ENCODE measurements around the gene RNF224.

The RNF224 gene

GRCh38 chr9:137215196-137215986 is 11.9 kb upstream of the RNF224 start:
- no peak for DNase-seq (ENCODE audit: low read depth)
- no peak for TF ChIP-seq CTCF (conservative IDR thresholded peaks at IDR 0.05; ENCODE audit: low read depth, low read length)

GRCh38 chr9:137216188-137216965 is 10.9 kb upstream of the RNF224 start:
- TF ChIP-seq CTCF (conservative IDR thresholded peaks at IDR 0.05; ENCODE audit: low read depth, low read length): no peak
- no peak for DNase-seq (ENCODE audit: low read depth)
- H3K4me3 ChIP-seq (ENCODE audit: low read depth, low read length): no peak overlapping the region

More at GRCh38 chr9:137215196-137215986, 11.9 kb upstream of the RNF224 start:
- no peak overlapping the region for H3K4me3 ChIP-seq (ENCODE audit: low read depth, low read length)

- H3K4me3 ChIP-seq (ENCODE audit: low read depth, low read length): no peak overlapping the region
- TF ChIP-seq CTCF (conservative IDR thresholded peaks at IDR 0.05; ENCODE audit: low read depth, low read length): no peak
- DNase-seq (ENCODE audit: low read depth): no peak
Measured at GRCh38 chr9:137217276-137218211, 9.8 kb upstream of the RNF224 start.

- TF ChIP-seq CTCF (conservative IDR thresholded peaks at IDR 0.05; ENCODE audit: low read depth, low read length): no peak
- no peak for DNase-seq (ENCODE audit: low read depth)
- H3K4me3 ChIP-seq (ENCODE audit: low read depth, low read length): no peak overlapping the region
Measured at GRCh38 chr9:137218212-137218753, 9.0 kb upstream of the RNF224 start.

GRCh38 chr9:137218754-137219271 is 8.5 kb upstream of the RNF224 start:
- no peak overlapping the region for H3K4me3 ChIP-seq (ENCODE audit: low read depth, low read length)
- no peak for TF ChIP-seq CTCF (conservative IDR thresholded peaks at IDR 0.05; ENCODE audit: low read depth, low read length)
- DNase-seq (ENCODE audit: low read depth): peak; percentile 63

GRCh38 chr9:137219757-137220316 is 7.5 kb upstream of the RNF224 start:
- no peak for DNase-seq (ENCODE audit: low read depth)
- no peak for TF ChIP-seq CTCF (conservative IDR thresholded peaks at IDR 0.05; ENCODE audit: low read depth, low read length)
- H3K4me3 ChIP-seq (ENCODE audit: low read depth, low read length): no peak overlapping the region
